HG02798 (cell line): ENCODE measurements around the gene IQGAP1.
"Not testable (repeated sequence)": the region's sequence is repeated elsewhere in the genome, so short reads cannot be mapped to it uniquely, and the experiment has no call there.

Experiments used
- ATAC-seq: cut with Tn5 transposase; IDR thresholded peaks from one replicate; pipeline ENCODE4 v1.9.1; 2021; ENCODE audit warnings: mild to moderate bottlenecking; ENCODE audit not compliant: unreplicated experiment, poor library complexity

IQGAP1 gene

GRCh38 chr15:90478846-90479481, 90.9 kb downstream of the IQGAP1 start:
- no peak for ATAC-seq

- ATAC-seq: no peak
Measured at GRCh38 chr15:90479656-90480055, 91.6 kb downstream of the IQGAP1 start.

- ATAC-seq: no peak
Measured at GRCh38 chr15:90481023-90481422, 93.0 kb downstream of the IQGAP1 start.

GRCh38 chr15:90482124-90483011, 94.3 kb downstream of the IQGAP1 start:
- no peak for ATAC-seq

GRCh38 chr15:90483012-90483307, 94.9 kb downstream of the IQGAP1 start:
- no peak for ATAC-seq

GRCh38 chr15:90483637-90484036, 95.6 kb downstream of the IQGAP1 start:
- ATAC-seq: no peak

- ATAC-seq: no peak
Measured at GRCh38 chr15:90487186-90487585, 99.1 kb downstream of the IQGAP1 start.

- no peak for ATAC-seq
Measured at GRCh38 chr15:90489514-90489913, 101.5 kb downstream of the IQGAP1 start.

- no peak for ATAC-seq
Measured at GRCh38 chr15:90489944-90490343, 101.9 kb downstream of the IQGAP1 start.

GRCh38 chr15:90493647-90494046, 105.6 kb downstream of the IQGAP1 start:
- ATAC-seq: no peak

GRCh38 chr15:90495067-90495466, 107.0 kb downstream of the IQGAP1 start:
- ATAC-seq: no peak

GRCh38 chr15:90496791-90497190, 108.7 kb downstream of the IQGAP1 start:
- no peak for ATAC-seq

- ATAC-seq: no peak
Measured at GRCh38 chr15:90497376-90497775, 109.3 kb downstream of the IQGAP1 start.

- ATAC-seq: no peak
Measured at GRCh38 chr15:90497912-90498311, 109.9 kb downstream of the IQGAP1 start.

GRCh38 chr15:90500171-90500570, 112.1 kb downstream of the IQGAP1 start:
- no peak for ATAC-seq

GRCh38 chr15:90501898-90502297, 113.9 kb downstream of the IQGAP1 start:
- ATAC-seq: no peak

- not testable (repeated sequence) for ATAC-seq
Measured at GRCh38 chr15:90510781-90511180, 122.7 kb downstream of the IQGAP1 start.

- ATAC-seq: not testable (repeated sequence)
Measured at GRCh38 chr15:90511211-90511618, 123.2 kb downstream of the IQGAP1 start.

- no peak for ATAC-seq
Measured at GRCh38 chr15:90512276-90512675, 124.2 kb downstream of the IQGAP1 start.

GRCh38 chr15:90512981-90513380, 124.9 kb downstream of the IQGAP1 start:
- no peak for ATAC-seq

GRCh38 chr15:90513448-90513847, 125.4 kb downstream of the IQGAP1 start:
- no peak for ATAC-seq

GRCh38 chr15:90513893-90514292, 125.9 kb downstream of the IQGAP1 start:
- not testable (repeated sequence) for ATAC-seq
